DMS79 treated with DMSO at 0.1 percent for 48 hours (cell line): ENCODE results near the gene ARID1B.
A peak's percentile ranks its signal among the peaks of the same experiment; 100 is the strongest.

Experiments
- DNase-seq: peaks from one replicate; lab custom pipeline; 2025; lab: John Stamatoyannopoulos, UW

ARID1B gene

DNA sequence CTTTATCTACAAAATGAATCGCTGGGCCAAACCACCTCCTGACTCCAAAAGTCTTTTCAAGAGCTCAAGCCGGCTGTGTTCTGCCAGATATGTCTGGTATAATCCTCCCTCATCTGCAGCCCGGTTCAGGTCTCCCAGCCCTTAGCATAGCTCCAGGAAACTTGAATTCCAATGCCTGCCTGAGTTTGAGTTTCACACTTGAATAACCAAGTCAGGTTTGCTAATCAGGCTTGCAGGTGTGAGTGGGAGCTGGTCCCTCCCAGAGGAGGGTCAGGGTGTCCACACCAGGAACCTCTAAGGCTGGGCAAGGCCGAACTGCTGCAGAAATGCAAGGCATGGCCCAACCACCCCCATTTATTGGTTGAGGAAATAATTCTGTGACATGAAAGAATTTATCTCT lies 449.6 kb downstream of the ARID1B start:
- no peak for DNase-seq

DNA sequence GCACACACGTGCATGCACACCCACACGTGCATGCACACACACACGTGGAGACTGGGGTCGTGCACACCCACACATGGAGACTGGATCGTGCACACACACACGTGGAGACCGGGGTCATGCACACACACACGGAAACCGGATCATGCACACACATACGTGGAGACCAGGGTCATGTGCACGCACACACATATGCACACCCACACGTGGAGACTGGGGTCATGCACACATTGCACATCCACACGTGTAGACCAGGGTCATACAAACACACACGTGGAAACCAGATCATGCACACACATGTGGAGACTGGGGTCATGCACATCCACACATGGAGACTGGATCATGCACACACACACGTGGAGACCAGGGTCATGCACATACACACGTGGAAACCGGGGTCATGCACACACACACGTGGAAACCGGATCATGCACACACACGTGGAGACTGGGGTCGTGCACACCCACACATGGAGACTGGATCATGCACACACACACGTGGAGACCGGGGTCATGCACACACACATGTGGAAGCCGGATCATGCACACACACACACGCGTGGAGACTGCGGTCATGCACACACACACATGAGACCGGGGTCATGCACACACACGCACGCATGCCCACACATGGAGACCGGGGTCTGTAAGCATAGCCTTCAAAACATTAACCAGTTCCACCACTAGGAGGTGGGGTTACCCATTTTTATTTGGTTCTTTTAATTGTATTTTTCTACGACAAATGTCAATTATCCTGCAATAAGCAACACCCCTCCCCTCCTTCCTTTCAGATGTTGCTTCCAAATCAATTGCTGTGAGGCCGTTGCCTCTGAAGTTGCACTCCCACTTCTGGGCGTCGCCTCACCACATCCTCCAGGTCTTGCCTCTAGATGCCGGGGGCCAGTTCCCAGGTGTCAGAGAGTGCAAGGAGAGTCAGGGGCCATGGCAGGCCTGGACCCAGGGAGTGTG lies 450.3 kb downstream of the ARID1B start:
- DNase-seq = no peak

DNA sequence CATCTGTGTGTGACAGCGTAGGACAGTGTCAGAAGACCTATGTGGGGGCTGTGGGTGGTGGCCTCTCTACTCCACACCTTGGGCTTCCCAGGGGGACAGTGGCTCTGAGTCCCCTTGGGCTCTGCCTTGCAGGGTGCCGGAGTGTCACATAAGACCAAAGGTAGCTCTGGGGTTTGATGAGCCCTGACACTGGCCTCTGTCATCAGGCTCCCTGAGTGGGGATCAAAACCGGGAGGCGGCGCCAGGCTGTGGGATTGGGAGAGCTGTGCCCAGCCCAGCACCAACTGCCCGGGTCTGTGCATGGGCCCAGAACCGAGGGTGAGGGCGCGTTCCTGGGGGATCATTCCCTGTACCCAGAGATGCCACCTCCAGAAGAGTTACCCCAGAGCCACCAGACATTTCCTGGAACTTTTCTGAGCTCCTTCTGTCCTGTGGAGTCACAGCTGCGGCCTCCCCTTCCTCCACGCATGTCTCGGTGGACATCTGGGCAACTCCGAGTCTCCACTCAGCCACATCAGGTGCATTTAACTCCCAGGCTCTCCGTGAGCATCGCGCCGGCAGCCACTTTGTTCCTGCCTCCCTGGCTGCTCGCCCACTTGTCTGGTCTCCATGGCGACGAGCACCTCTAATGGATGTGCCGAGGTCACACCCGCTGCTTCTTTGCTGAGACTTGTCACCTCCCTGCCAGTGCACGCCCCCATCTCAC lies 451.4 kb downstream of the ARID1B start:
- peak; percentile 97 for DNase-seq

GRCh38 chr6:157229132-157229618 lies 452.0 kb downstream of the ARID1B start:
- no peak for DNase-seq

DNA sequence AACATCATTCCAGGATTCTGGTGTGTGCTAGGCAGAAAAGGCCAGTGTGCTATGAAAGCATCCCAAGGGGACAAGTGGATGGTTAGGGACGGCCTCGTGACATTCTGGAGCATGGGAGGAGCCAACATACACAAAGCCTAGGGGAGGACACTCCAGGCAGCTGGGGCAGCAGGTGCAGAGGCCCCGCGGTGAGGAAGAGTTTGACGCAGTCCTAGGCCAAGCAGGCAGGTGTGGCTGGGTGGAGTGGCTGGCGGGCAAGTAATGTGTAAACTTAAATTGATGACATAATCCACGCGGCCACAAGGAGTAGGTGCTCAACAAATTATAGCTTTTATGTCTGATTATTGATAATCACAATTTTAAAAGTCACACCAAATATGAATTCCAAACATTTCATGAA lies 452.5 kb downstream of the ARID1B start:
- DNase-seq = peak; percentile 99

- no peak for DNase-seq
Measured at GRCh38 chr6:157230910-157231309, 453.7 kb downstream of the ARID1B start.

DNA sequence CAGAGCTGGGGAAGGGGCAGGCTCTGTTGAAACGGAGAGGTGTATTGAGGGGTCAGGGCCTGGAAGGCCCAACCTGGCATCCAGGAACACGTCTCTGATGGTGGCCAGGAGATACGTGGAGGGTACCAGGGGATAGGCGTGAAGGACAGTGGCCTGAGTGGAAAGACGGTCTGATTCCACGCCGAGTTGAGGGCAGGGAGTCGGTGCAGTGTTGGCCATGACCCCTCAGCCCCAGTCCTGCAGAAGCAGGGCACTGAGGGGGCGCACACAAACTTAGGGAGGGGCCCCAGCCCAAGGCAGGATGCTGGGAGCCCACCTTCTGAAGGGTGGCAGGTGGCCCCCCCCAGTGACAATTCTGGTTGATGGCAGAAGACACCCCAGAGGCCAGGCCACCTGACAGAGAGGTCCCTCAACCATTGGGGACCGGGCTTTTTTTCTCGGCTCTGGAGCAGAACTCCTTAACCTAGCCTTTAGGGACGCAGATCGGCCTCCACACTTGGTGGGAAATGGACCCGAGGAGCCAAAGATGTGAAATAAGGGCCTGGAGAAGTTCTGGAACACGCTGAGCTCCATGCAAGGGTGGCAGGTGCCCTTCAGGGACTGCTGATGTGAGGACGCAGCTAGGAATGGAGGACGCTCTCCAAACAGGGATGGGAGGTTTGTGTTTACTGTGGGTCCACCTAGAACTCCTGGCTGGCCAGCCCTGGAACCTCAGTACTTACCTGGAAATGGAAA lies 455.1 kb downstream of the ARID1B start:
- no peak for DNase-seq

DNA sequence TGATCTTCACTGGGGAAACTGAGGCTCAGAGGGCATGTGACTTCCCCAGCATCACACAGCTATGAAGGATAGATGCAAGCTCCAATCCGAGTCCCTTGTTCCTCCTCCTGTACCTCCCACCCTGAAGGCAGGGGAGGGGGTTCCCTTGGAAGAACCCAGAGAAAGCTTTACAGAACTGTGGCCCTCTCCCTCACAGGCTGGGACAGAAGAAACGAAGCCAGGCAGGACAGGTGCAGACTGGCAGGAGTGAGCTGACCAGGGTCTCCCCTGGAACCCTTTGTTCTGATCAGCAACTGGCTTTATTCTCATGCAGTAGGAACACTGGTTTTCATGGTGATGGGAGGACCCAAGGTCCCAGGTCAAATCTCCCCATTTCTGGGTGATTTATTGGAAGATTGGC lies 456.0 kb downstream of the ARID1B start:
- no peak for DNase-seq

GRCh38 chr6:157233686-157234085 lies 456.5 kb downstream of the ARID1B start:
- DNase-seq = peak; percentile 51

GRCh38 chr6:157235600-157236039 lies 458.4 kb downstream of the ARID1B start:
- DNase-seq = no peak

DNA sequence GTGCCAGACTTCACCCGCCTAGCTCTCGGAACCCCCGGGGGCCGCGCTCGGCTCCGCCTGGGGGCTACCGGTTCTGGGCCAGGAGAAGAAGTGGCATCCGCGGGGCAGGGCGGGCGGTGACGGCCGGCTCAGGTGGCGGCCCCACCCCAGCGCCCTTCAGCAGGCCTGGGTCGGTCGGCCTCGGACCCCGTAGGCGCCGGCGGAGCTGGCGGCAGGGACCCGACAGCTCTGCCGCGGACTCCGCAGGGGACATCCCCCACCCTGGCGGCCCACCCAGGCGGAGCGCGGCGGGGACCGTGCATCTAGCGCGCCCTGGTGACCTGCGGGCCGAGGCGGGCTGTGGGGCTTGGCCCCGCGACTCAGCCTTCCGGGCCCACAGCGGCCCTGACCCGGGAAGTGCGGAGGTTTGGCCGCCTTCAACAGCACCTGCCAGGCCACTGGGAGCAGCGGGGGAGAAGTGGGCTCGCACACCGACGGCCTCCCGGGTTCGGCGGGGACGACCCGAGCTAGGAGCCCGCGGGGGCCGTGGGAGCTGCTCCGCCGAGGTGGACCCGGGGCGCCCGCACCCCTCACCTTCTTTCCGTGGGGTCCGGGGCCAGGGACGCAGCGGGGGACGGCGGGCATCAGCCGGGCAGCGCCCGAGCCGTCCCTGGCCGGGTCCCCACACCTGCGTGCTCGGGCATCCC lies 459.0 kb downstream of the ARID1B start:
- no peak for DNase-seq

DNA sequence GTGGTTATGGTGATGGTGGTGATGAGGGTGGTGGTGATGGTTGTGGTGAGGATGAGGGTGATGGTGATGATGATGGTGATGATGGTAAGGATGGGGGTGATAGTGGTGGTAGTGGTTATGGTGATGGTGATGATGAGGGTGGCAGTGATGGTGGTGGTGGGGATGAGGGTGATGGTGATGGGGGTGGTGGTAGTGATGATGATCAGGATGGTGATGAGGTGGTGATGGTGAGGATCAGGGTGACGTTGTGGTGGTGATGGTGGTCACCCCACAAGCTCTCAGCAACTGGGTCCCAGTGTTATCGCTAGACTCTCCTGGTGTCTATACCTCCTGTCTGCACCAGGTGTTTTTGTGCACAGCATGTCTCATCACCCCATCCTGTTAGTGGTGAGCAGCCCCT lies 461.2 kb downstream of the ARID1B start:
- DNase-seq = no peak

DNA sequence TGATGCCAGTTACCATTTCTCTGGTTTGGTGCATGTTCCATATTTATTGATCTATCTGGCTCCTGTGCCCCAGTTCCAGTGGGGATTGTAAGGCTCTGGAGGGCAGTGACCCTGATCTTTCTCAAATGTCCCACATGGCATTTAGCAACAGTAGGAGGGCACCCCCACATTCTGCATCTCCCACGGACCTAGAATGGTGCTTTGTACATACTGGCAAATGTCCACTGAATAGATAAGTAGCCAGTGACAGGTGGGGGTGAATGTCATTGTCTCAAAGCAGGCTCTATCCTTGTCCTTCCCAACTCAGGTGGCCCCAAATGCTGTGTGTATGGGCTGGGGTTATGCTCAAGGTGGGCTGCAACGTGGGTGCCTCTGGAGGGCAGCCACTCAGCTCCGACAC lies 462.0 kb downstream of the ARID1B start:
- DNase-seq = no peak

DNA sequence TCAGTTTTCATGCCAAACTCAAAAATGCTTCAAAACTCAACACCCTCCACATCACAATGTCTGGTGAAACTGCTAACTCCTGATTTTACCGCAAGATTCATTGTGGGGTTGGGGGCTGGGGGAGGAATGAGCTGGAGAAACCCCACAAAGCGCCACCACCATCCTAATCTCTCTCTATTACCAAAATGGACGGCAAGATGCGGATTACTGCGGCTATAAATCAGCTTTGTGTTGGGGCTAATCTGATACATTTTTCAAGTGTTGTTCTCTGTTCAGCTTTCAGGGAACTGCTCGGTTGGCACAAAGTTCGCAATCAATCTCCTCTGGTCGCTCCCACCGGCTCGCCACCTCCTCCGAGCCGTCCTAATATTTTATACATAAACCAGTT lies 462.5 kb downstream of the ARID1B start:
- DNase-seq = no peak

GRCh38 chr6:157240059-157240959 lies 463.1 kb downstream of the ARID1B start:
- DNase-seq = peak; percentile 72

DNA sequence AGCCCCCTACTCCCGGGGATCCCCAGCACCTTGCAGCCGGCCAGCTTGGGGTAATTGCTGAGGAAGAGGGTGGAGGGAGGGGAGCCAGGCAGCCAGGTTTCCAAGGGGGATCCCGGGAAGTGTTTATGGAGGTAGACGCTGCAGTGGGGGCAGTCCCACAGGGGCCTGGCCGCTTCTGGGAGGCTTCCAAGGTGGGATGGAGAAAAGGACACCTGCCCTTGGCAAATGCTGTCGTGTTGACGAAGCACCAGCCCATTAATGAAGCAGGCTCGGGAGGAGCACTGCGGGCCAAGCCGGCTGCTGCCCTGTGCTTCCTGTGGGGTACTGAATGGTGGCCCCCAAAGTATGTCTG lies 463.8 kb downstream of the ARID1B start:
- no peak for DNase-seq

DNA sequence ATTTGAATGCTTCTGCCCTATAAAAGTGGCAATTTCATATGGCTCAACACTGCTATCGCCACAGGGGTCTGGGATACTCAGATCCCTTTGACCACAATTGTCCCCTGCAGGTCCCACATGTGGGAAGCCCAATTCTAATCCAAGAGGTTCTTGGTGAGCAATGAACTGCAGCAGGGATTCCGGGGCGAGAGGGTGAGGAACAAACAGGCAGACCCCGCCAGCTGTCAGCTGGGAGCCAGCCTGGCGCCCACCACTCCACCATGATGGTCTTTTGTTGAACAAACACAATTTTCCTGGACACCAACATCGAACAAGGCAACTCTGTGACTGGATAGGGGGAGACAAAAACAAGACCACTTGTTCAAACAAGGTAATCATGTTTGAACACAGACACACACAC lies 465.6 kb downstream of the ARID1B start:
- no peak for DNase-seq

- no peak for DNase-seq
Measured at GRCh38 chr6:157244175-157244574, 467.0 kb downstream of the ARID1B start.

DNA sequence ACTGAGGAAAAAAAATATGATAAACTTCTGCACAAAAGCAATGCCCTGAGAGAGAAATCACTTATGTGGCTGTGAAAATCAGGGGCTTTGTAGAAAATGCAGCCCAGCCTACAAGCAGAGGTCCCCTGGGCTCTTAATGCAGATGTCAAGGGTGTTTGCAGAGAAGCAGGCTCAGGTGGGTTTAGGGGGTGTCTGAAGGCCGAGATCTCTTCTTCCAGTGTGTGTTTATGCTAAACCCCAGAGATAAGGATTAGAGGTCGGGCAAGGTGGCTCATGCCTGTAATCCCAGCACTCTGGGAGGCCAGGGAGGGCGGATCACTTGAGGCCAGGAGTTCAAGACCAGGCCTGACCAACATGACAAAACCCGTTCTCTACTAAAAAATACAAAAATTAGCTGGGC lies 467.6 kb downstream of the ARID1B start:
- DNase-seq = no peak

- peak; percentile 75 for DNase-seq
Measured at GRCh38 chr6:157245436-157245835, 468.3 kb downstream of the ARID1B start.
